ENCODE measurements around the gene UGT3A2.

The UGT3A2 gene

DNA sequence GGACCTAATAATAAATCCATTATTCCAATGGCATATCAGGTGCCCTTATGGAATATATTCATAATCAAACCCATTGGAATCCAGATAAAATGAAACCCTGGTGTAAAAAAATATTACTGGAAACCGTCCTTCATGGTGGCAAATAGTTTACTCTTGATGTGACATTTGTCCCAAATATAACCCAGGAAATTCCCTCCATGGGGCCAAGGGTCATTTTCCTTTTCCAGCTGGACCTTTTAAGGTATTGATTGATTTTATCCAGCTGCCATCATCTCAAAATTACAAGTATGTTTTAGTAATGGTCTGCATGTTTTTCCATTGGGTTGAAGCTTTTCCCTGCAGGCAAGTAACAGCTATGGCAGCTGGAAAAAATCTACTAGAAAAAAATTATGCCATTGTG lies 67.1 kb downstream of the UGT3A2 start:
- TF ChIP-seq, protein P1, sequence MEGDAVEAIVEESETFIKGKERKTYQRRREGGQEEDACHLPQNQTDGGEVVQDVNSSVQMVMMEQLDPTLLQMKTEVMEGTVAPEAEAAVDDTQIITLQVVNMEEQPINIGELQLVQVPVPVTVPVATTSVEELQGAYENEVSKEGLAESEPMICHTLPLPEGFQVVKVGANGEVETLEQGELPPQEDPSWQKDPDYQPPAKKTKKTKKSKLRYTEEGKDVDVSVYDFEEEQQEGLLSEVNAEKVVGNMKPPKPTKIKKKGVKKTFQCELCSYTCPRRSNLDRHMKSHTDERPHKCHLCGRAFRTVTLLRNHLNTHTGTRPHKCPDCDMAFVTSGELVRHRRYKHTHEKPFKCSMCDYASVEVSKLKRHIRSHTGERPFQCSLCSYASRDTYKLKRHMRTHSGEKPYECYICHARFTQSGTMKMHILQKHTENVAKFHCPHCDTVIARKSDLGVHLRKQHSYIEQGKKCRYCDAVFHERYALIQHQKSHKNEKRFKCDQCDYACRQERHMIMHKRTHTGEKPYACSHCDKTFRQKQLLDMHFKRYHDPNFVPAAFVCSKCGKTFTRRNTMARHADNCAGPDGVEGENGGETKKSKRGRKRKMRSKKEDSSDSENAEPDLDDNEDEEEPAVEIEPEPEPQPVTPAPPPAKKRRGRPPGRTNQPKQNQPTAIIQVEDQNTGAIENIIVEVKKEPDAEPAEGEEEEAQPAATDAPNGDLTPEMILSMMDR (IDR thresholded peaks at IDR 0.05): no peak
- no peak for DNase-seq
- H3K9me3 ChIP-seq: no peaks in the 10 kb centered on the region
- H3K4me1 ChIP-seq: no peaks in the 10 kb centered on the region
- H3K4me3 ChIP-seq: no peak overlapping the region
- no peaks in the 10 kb centered on the region for H3K27me3 ChIP-seq
- intact Hi-C loops (cut with DNase I; ENCODE audit: low total_unique reads): no loop called here
- H3K36me3 ChIP-seq: no peaks in the 10 kb centered on the region
- H3K27ac ChIP-seq: no peak overlapping the region

DNA sequence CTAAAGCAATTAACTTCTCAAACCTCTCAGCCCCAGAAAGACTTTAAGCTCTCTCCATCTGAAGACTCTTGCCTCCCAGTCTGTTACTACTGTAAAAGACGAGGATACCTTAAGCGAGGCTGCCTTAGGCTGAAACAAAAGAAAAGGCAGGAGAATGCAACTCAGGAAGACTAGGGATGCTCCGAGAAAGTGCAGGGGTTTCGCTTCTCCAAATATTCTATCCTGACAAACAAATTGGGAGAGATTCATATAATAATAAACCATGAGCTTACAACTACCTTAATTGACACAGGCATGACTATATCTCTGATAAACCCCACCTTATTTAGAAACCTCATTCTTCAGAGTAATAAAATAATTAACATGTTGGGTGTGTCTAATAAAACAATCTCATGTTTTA lies 70.6 kb downstream of the UGT3A2 start:
- H3K36me3 ChIP-seq: no peaks in the 10 kb centered on the region
- H3K4me1 ChIP-seq: no peaks in the 10 kb centered on the region
- intact Hi-C loops (cut with DNase I; ENCODE audit: low total_unique reads): no loop called here
- no peak overlapping the region for H3K4me3 ChIP-seq
- H3K9me3 ChIP-seq: no peaks in the 10 kb centered on the region
- TF ChIP-seq, protein P1 (IDR thresholded peaks at IDR 0.05): no peak
- no peak overlapping the region for H3K27ac ChIP-seq
- no peak for DNase-seq
- H3K27me3 ChIP-seq: no peaks in the 10 kb centered on the region

- no peaks in the 10 kb centered on the region for H3K9me3 ChIP-seq
- intact Hi-C loops (cut with DNase I; ENCODE audit: low total_unique reads): no loop called here
- H3K4me3 ChIP-seq: no peak within 1 kb of the TSS
- no peak for DNase-seq
- H3K27me3 ChIP-seq: no peaks in the 10 kb centered on the region
- TF ChIP-seq, protein P1 (IDR thresholded peaks at IDR 0.05): no peak
- no peaks in the 10 kb centered on the region for H3K4me1 ChIP-seq
- H3K27ac ChIP-seq: no peak within 1 kb of the TSS
- no peaks in the 10 kb centered on the region for H3K36me3 ChIP-seq
Observed at GRCh38 chr5:35990941-35991611, 75.6 kb downstream of the UGT3A2 start, which contains the start of gene UGT3A1. Gene UGT3A1, minus strand, starts transcription at chr5:35991390. Its CDS starts 150 bp downstream, at chr5:35991240.

GRCh38 chr5:35990520-35990919 lies 76.2 kb downstream of the UGT3A2 start:
- Histone ChIP-seq H3K27ac (no peak overlapping the region), H3K9me3 (no peaks in the 10 kb centered on the region), H3K27me3 (no peaks in the 10 kb centered on the region), H3K36me3 (no peaks in the 10 kb centered on the region), H3K4me1 (no peaks in the 10 kb centered on the region), H3K4me3 (no peak overlapping the region)
- TF ChIP-seq, protein P1 (IDR thresholded peaks at IDR 0.05): no peak
- intact Hi-C loops (cut with DNase I; ENCODE audit: low total_unique reads): no loop called here
- no peak for DNase-seq

DNA sequence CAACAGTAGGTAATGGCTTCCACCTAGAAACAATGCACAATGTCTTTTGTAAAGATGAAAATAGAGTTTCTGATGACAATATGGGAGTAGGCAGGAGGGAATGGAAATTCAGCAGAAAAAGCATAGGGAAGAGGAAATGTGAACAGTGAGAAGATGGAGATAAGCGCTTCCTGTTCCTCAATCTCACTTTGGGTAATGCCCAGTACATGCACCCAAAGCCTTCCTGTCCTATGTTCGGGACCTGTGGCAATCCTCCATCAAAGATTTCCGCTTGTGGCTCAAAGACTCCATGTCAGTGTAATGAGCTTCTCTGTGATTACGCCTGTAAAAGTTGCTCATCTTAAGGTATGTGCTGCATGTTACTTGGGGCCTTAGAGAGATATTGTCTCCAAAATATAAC lies 78.2 kb downstream of the UGT3A2 start:
- no peaks in the 10 kb centered on the region for H3K9me3 ChIP-seq
- H3K36me3 ChIP-seq: no peaks in the 10 kb centered on the region
- TF ChIP-seq, protein P1 (IDR thresholded peaks at IDR 0.05): no peak
- no peak for DNase-seq
- H3K27ac ChIP-seq: no peak overlapping the region
- intact Hi-C loops (cut with DNase I; ENCODE audit: low total_unique reads): no loop called here
- H3K27me3 ChIP-seq: no peaks in the 10 kb centered on the region
- no peaks in the 10 kb centered on the region for H3K4me1 ChIP-seq
- no peak overlapping the region for H3K4me3 ChIP-seq

DNA sequence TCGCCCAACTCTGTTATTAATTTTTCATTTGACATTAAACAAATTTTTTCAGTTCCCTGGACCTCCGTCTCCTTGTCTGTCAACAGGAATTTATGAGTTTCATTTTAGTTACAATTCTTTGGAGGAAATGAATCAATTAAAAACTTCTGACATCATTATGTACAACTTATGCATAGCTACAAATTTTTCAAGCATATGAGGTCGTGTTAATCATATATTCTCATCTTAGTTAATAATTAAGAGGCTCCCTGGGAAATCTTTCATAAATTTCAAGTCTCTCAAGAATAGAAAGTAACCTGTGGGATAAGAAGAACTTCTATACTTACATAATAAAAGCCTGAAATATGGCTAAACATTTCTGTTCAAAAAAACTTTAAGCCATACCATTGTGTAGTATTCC lies 78.9 kb downstream of the UGT3A2 start:
- DNase-seq: no peak
- intact Hi-C loops (cut with DNase I; ENCODE audit: low total_unique reads): no loop called here
- no peak overlapping the region for H3K27ac ChIP-seq

More for the DNA sequence above, 78.9 kb downstream of the UGT3A2 start:
- no peak overlapping the region for H3K4me3 ChIP-seq
- no peaks in the 10 kb centered on the region for H3K4me1 ChIP-seq
- no peaks in the 10 kb centered on the region for H3K9me3 ChIP-seq
- TF ChIP-seq, protein P1 (IDR thresholded peaks at IDR 0.05): no peak
- H3K36me3 ChIP-seq: no peaks in the 10 kb centered on the region
- no peaks in the 10 kb centered on the region for H3K27me3 ChIP-seq
